Testis (tissue), 3 donors: ENCODE data around the gene PRDM1. TPM values are rescaled to one million over a fixed set of nuclear protein-coding genes. Genes with fewer than 3 reads are reported as not detected.

Source experiments
- DNase-seq: peaks from one replicate; pipeline ENCODE4 v3.0.0-alpha.2; 2019
- H3K27ac ChIP-seq, 2 donors: fragments of 200-600 bp; sonication (generic); one replicate each; pipeline ENCODE4 v1.5.1; 2019
- H3K27me3 ChIP-seq: fragments of 200-600 bp; sonication (generic); one replicate; pipeline ENCODE4 v1.5.1; 2019
- H3K36me3 ChIP-seq: fragments of 200-600 bp; sonication (generic); one replicate; pipeline ENCODE4 v1.5.1; 2017; ENCODE audit warnings: low read depth; ENCODE audit errors: missing control alignments
- H3K4me1 ChIP-seq: fragments of 200-600 bp; sonication (generic); one replicate; pipeline ENCODE4 v1.5.1; 2019
- H3K4me3 ChIP-seq, 2 donors: fragments of 200-600 bp; sonication (generic); one replicate each; pipeline ENCODE4 v1.5.1; 2017 to 2019
- H3K9me3 ChIP-seq: fragments of 200-600 bp; sonication (generic); one replicate; pipeline ENCODE4 v1.5.1; 2017
- CTCF ChIP-seq, 3 experiments: fragments of 450-650 bp in 2 of 3; fragments of 200-600 bp in 1 of 3; sonication (generic) in 1 of 3; IDR thresholded peaks; one replicate each; pipeline ENCODE4 v1.5.1; 2016 to 2019; ENCODE audit warnings: antibody characterized with exemption in 3 of 3, mild to moderate bottlenecking in 2 of 3, moderate library complexity in 1 of 3
- POLR2A ChIP-seq: fragments of 450-650 bp; IDR thresholded peaks from one replicate; pipeline ENCODE4 v1.6.1; 2017; ENCODE audit warnings: antibody characterized with exemption, mild to moderate bottlenecking, moderate library complexity
- WGBS, 2 donors: methylation state at CpG; one replicate each; pipeline ENCODE4 v1.1.5; 2018; 5-methylcytosine and 5-hydroxymethylcytosine counted together
- intact Hi-C: fragments of 100-400 bp; cut with DNase I; formaldehyde crosslinking; loops from one replicate; pipeline ENCODE4 v1.15.1; 2023; ENCODE audit warnings: low total_unique reads
- polyA plus RNA-seq: library from polyadenylated mRNA; stranded (reverse); fragments of 350-450 nt; fragmentation: Illumina TruSeq; extraction: RNeasy Lipid Tissue Mini Kit (QIAGEN cat#74804); gene quantifications from one replicate; pipeline ENCODE4 v1.2.3, GENCODE V29; 2014; ENCODE audit warnings: low read depth, low replicate concordance; ENCODE audit not compliant: insufficient read depth
- total RNA-seq, 2 donors: library from RNA; depleted of rRNA; stranded (reverse); fragments of >200 nt; gene quantifications; one replicate each; pipeline ENCODE4 v1.2.3, GENCODE V29; 2016

The PRDM1 gene
- total and polyA plus RNA-seq, 3 donors from 2014 or later, result 3.3 to 4.1 (median 3.5) TPM

GRCh38 chr6:106143665-106144064 lies 57.5 kb downstream of the PRDM1 start:
- Histone ChIP-seq H3K27ac (no peak overlapping the region), H3K4me1 (no peaks in the 10 kb centered on the region), H3K9me3 (no peaks in the 10 kb centered on the region), H3K4me3 (no peak overlapping the region), H3K27me3 (no peaks in the 10 kb centered on the region), H3K36me3 (no peaks in the 10 kb centered on the region)
- intact Hi-C loops, result no loop called here
- WGBS, 2 donors, result 91 to 93% methylated on average over 12 of the region's 12 CpGs
- DNase-seq, result no peak
- TF ChIP-seq POLR2A (no peak), CTCF (IDR thresholded peaks at IDR 0.05) (no peak)

GRCh38 chr6:106145144-106145543 lies 59.0 kb downstream of the PRDM1 start:
- DNase-seq, result no peak
- TF ChIP-seq CTCF (IDR thresholded peaks at IDR 0.05) (no peak), POLR2A (no peak)
- Histone ChIP-seq H3K27ac (no peak overlapping the region), H3K9me3 (no peaks in the 10 kb centered on the region), H3K27me3 (no peaks in the 10 kb centered on the region), H3K4me1 (no peaks in the 10 kb centered on the region), H3K36me3 (no peaks in the 10 kb centered on the region), H3K4me3 (no peak overlapping the region)
- intact Hi-C loops, result no loop called here
- 68 to 75% methylated on average over 3 to 4 of the region's 4 CpGs for WGBS, 2 donors

DNA sequence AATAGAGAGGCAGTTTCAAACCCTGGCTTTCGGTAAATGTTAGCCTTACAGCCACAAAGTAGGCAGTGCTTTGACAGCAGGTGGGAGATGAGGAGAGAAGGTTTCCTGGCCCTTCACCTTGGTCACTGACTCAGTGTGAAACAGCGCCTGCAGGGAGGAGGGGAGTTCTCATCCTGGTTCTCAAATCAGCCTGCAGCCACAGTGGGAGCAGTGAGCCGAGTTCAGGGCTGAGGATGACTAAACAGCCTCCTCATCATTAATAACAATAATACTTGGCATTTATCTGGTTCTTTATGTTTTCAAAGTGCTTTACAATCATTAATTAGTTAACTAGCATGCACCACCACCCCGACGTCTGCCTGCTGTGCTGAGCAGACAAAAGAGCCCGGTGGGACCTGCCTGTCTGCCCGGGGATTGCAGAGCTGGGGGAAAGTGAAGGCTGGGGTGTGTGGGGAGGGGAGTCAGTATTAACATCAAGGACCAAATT lies 59.6 kb downstream of the PRDM1 start:
- DNase-seq, result no peak
- H3K9me3 ChIP-seq, result no peaks in the 10 kb centered on the region
- H3K27ac ChIP-seq, result no peak overlapping the region
- TF ChIP-seq POLR2A, result no peak
- no peak for TF ChIP-seq CTCF (IDR thresholded peaks at IDR 0.05)
- intact Hi-C loops, result no loop called here
- no peaks in the 10 kb centered on the region for H3K27me3 ChIP-seq
- no peaks in the 10 kb centered on the region for H3K4me1 ChIP-seq
- H3K4me3 ChIP-seq, result no peak overlapping the region
- H3K36me3 ChIP-seq, result no peaks in the 10 kb centered on the region
- 60 to 61% methylated on average over 7 of the region's 7 CpGs for WGBS, 2 donors

DNA sequence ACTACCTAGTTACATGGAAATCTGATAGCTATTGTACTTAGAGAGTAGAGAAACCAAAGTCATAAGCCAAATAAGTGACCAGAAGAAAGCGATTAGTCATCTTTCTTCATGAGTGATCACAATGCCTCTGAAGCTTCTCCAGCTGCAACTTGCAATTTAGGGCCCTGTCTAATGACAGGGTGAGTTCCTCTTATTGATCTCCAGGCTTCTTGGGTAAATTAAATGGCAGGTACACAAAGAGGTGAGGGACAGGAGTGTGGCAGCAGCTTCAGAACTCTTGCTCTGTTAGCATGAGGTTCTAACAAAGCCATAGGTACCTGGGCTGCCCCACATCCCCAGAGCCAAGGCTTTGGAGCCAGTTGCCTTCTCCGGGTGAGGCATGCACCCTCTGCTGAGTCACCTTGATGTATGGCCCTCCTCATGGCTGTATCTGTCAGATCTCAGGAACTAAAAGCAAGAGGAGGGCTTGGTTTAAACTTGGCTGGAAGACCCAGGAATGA lies 60.8 kb downstream of the PRDM1 start:
- Histone ChIP-seq H3K27me3 (no peaks in the 10 kb centered on the region), H3K36me3 (no peaks in the 10 kb centered on the region), H3K9me3 (no peaks in the 10 kb centered on the region), H3K27ac (no peak overlapping the region), H3K4me1 (no peaks in the 10 kb centered on the region), H3K4me3 (no peak overlapping the region)
- TF ChIP-seq CTCF (IDR thresholded peaks at IDR 0.05) (no peak), POLR2A (no peak)
- no peak for DNase-seq
- intact Hi-C loops, result no loop called here
- WGBS, 2 donors, result 85 to 91% methylated on average over 2 of the region's 2 CpGs

GRCh38 chr6:106147476-106147875 lies 61.3 kb downstream of the PRDM1 start:
- intact Hi-C loops, result no loop called here
- no peak overlapping the region for H3K4me3 ChIP-seq

More at GRCh38 chr6:106147476-106147875, 61.3 kb downstream of the PRDM1 start:
- H3K27me3 ChIP-seq, result no peaks in the 10 kb centered on the region
- H3K36me3 ChIP-seq, result no peaks in the 10 kb centered on the region
- TF ChIP-seq CTCF (IDR thresholded peaks at IDR 0.05), result no peak
- TF ChIP-seq POLR2A, result no peak
- H3K9me3 ChIP-seq, result no peaks in the 10 kb centered on the region
- no peak for DNase-seq
- H3K27ac ChIP-seq, result no peak overlapping the region
- 45 to 50% methylated on average over 2 of the region's 2 CpGs for WGBS, 2 donors
- H3K4me1 ChIP-seq, result no peaks in the 10 kb centered on the region
